Glutamatergic neuron (in vitro differentiated cells): ENCODE results near the gene POC5. TPM values are rescaled to one million over a fixed set of nuclear protein-coding genes. Genes with fewer than 3 reads are reported as not detected.

Experiments
- DNase-seq: peaks from one replicate; pipeline ENCODE4 v3.0.0; 2022
- H3K27ac Mint-ChIP-seq: one replicate; pipeline ENCODE4 v1.8.0; 2020; ENCODE audit warnings: mild to moderate bottlenecking, mixed read lengths, inconsistent platforms; ENCODE audit not compliant: unreplicated experiment
- H3K27me3 Mint-ChIP-seq: one replicate; pipeline ENCODE4 v1.8.0; 2020; ENCODE audit warnings: mild to moderate bottlenecking, moderate library complexity, mixed read lengths, inconsistent platforms; ENCODE audit not compliant: unreplicated experiment
- H3K36me3 Mint-ChIP-seq: one replicate; pipeline ENCODE4 v1.8.0; 2020; ENCODE audit warnings: mild to moderate bottlenecking, mixed read lengths, inconsistent platforms; ENCODE audit not compliant: unreplicated experiment
- H3K4me1 Mint-ChIP-seq: one replicate; pipeline ENCODE4 v1.8.0; 2020; ENCODE audit warnings: mild to moderate bottlenecking, low read depth, mixed read lengths, inconsistent platforms; ENCODE audit not compliant: unreplicated experiment
- H3K4me3 Mint-ChIP-seq: one replicate; pipeline ENCODE4 v1.8.0; 2020; ENCODE audit warnings: mild to moderate bottlenecking, mixed read lengths, inconsistent platforms; ENCODE audit not compliant: unreplicated experiment
- H3K9me3 Mint-ChIP-seq: one replicate; pipeline ENCODE4 v1.8.0; 2020; ENCODE audit warnings: mild to moderate bottlenecking, moderate library complexity, mixed read lengths, inconsistent platforms; ENCODE audit not compliant: unreplicated experiment
- total RNA-seq: library from RNA; stranded (reverse); fragmentation: NEBNext Ultra II Directional; extraction: Animal tissue kit (Norgen Biotek cat#: 25700); gene quantifications from one replicate; pipeline ENCODE4 v1.2.1, GENCODE V29; 2021; ENCODE audit not compliant: unreplicated experiment
- TF ChIP-seq, protein P1 (sequence below): fragments of 200-600 bp; sonication (generic); IDR thresholded peaks from one replicate; pipeline ENCODE4 v1.5.0; 2021; ENCODE audit not compliant: partially characterized antibody, unreplicated experiment

POC5 gene
- total RNA-seq, 1 donor from 2014 or later = 21.5 TPM

DNA sequence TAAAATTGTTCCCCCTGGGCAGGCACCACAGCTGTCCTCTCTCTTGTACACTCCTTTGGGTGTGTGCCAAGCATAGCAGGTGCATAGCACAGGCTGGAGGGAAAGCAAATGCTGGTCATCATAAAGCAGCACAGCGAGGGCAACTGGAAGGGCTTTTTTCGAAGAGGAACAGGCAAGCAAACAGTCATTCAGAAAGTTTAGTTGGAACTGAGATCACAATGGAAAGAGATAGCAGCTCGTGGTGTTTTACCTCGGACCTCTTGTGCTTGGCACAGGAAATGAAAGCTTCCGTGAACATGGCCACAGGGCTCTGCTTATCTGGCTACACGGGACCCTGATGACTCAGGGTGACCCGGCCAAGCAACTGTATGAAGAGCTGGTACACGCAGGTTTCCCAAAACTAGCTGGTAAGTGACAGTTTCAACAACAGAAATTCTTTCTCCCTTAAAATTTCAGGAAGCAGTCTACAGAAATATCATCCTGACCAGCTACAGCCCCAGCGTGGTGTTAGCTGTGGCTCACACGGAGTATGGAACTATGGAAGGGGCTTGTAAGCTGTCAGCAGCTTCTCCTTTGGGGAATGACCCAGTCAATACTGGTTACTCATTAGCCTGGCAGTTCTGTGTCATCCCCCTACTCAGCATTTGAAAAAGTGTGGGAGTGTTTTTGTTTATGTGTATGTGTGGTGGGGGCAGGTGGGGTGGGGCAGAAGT is 48.1 kb downstream of the POC5 start:
- TF ChIP-seq, protein P1, sequence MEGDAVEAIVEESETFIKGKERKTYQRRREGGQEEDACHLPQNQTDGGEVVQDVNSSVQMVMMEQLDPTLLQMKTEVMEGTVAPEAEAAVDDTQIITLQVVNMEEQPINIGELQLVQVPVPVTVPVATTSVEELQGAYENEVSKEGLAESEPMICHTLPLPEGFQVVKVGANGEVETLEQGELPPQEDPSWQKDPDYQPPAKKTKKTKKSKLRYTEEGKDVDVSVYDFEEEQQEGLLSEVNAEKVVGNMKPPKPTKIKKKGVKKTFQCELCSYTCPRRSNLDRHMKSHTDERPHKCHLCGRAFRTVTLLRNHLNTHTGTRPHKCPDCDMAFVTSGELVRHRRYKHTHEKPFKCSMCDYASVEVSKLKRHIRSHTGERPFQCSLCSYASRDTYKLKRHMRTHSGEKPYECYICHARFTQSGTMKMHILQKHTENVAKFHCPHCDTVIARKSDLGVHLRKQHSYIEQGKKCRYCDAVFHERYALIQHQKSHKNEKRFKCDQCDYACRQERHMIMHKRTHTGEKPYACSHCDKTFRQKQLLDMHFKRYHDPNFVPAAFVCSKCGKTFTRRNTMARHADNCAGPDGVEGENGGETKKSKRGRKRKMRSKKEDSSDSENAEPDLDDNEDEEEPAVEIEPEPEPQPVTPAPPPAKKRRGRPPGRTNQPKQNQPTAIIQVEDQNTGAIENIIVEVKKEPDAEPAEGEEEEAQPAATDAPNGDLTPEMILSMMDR = no peak
- H3K27me3 Mint-ChIP-seq = peaks cover 1% of the 10 kb centered on the region
- no peaks in the 10 kb centered on the region for H3K9me3 Mint-ChIP-seq
- H3K4me3 Mint-ChIP-seq = peak overlapping the region; percentile 28
- no peak overlapping the region for H3K27ac Mint-ChIP-seq
- no peak for DNase-seq
- H3K4me1 Mint-ChIP-seq = peaks cover 16% of the 10 kb centered on the region
- H3K36me3 Mint-ChIP-seq = peaks cover 5% of the 10 kb centered on the region

DNA sequence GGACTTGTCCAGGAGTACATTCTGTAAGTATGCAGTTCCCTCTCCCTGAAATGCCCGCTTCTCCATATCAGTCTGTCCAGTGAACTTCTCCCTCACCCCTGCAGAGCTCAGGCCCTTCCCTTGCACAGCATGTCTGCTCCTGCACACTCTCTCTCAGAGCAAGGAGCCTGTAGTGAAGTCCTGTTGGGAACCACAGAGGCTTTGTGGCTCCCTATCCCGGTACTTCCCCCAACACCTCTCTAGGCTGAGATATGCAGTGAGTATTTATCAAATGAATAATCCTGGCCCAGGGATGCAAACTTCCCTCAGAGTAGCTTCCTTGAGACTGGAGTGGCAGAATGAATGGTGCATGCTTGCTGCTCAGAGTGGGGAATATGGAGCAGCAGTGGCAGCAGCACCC is 48.8 kb downstream of the POC5 start:
- H3K9me3 Mint-ChIP-seq = no peaks in the 10 kb centered on the region
- peaks cover 1% of the 10 kb centered on the region for H3K27me3 Mint-ChIP-seq
- peaks cover 5% of the 10 kb centered on the region for H3K36me3 Mint-ChIP-seq
- TF ChIP-seq, protein P1 = no peak
- peaks cover 20% of the 10 kb centered on the region for H3K4me1 Mint-ChIP-seq
- DNase-seq = no peak
- no peak overlapping the region for H3K27ac Mint-ChIP-seq
- no peak overlapping the region for H3K4me3 Mint-ChIP-seq

- Mint-ChIP-seq H3K4me3 (no peak overlapping the region), H3K4me1 (peaks cover 20% of the 10 kb centered on the region), H3K27ac (no peak overlapping the region), H3K9me3 (no peaks in the 10 kb centered on the region), H3K27me3 (peaks cover 1% of the 10 kb centered on the region), H3K36me3 (peaks cover 5% of the 10 kb centered on the region)
- TF ChIP-seq, protein P1 = no peak
- no peak for DNase-seq
Observed at GRCh38 chr5:75667586-75667985, 49.7 kb downstream of the POC5 start.

GRCh38 chr5:75666801-75667200 is 50.4 kb downstream of the POC5 start:
- Mint-ChIP-seq H3K27me3 (peaks cover 1% of the 10 kb centered on the region), H3K9me3 (no peaks in the 10 kb centered on the region), H3K4me1 (peaks cover 20% of the 10 kb centered on the region), H3K4me3 (no peak overlapping the region), H3K27ac (no peak overlapping the region), H3K36me3 (no peaks in the 10 kb centered on the region)
- no peak for DNase-seq
- TF ChIP-seq, protein P1 = no peak

DNA sequence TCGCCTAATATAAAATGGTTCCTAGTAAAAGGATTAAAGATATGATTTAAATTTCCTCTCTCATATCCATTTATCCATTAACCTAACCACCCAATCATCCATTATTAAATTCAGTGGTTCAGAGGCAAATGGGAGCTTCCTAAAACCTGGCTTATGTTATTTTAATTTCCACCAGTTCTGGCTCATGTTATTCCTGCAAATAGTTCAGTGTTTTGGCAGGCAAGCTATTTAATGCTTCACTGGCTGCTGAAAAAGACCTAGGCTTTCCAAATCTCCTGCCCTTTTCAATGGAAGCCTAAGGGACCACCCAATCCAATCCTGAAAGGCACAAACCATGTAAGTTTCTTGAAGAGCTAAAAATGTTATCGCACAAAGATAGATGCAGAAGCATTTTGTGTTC is 52.3 kb downstream of the POC5 start:
- no peak for DNase-seq
- peaks cover 20% of the 10 kb centered on the region for H3K4me1 Mint-ChIP-seq
- no peak overlapping the region for H3K4me3 Mint-ChIP-seq

More for the DNA sequence above, 52.3 kb downstream of the POC5 start:
- no peak overlapping the region for H3K27ac Mint-ChIP-seq
- H3K36me3 Mint-ChIP-seq = no peaks in the 10 kb centered on the region
- H3K9me3 Mint-ChIP-seq = no peaks in the 10 kb centered on the region
- TF ChIP-seq, protein P1 = no peak
- H3K27me3 Mint-ChIP-seq = peaks cover 1% of the 10 kb centered on the region
